Lower leg skin (tissue), 4 donors: ENCODE measurements around the gene ANO6. TPM values are rescaled to one million over a fixed set of nuclear protein-coding genes. Genes with fewer than 3 reads are reported as not detected.
"Not testable (repeated sequence)": the region's sequence is repeated elsewhere in the genome, so short reads cannot be mapped to it uniquely, and the experiment has no call there.

Experiments
- DNase-seq, 2 donors: peaks; one replicate each; pipeline ENCODE4 v3.0.0-alpha.2; 2019; ENCODE audit warnings: low spot score in 2 of 2
- H3K4me3 ChIP-seq: fragments of 200-600 bp; sonication (generic); 2 replicates; pipeline ENCODE4 v1.5.1; 2017; ENCODE audit warnings: mild to moderate bottlenecking, low read depth; ENCODE audit not compliant: poor library complexity, severe bottlenecking
- POLR2A ChIP-seq, 2 donors: fragments of 450-650 bp; IDR thresholded peaks; one replicate each; pipeline ENCODE4 v1.6.1; 2016 to 2017; ENCODE audit warnings: antibody characterized with exemption in 2 of 2, mild to moderate bottlenecking in 1 of 2, moderate library complexity in 1 of 2
- WGBS, 2 donors: methylation state at CpG; one replicate each; pipeline ENCODE4 v1.1.5; 2018; 5-methylcytosine and 5-hydroxymethylcytosine counted together
- intact Hi-C: fragments of 100-400 bp; cut with DNase I; formaldehyde crosslinking; loops from one replicate; pipeline ENCODE4 v1.15.0; 2023; ENCODE audit warnings: low total_unique reads
- total RNA-seq, 4 donors: library from RNA; depleted of rRNA; stranded (reverse); fragments of >200 nt; gene quantifications; one replicate each; pipeline ENCODE4 v1.1.0, GENCODE V29; 2016
- TF ChIP-seq, protein P1 (sequence below), 3 donors: fragments of 450-650 bp; IDR thresholded peaks; one replicate each; pipeline ENCODE4 v1.5.1; 2016; ENCODE audit warnings: antibody characterized with exemption in 3 of 3, mild to moderate bottlenecking in 3 of 3, moderate library complexity in 2 of 3

The ANO6 gene
- total RNA-seq, 4 donors from 2014 or later: 36.3 to 41.1 (median 38.9) TPM

DNA sequence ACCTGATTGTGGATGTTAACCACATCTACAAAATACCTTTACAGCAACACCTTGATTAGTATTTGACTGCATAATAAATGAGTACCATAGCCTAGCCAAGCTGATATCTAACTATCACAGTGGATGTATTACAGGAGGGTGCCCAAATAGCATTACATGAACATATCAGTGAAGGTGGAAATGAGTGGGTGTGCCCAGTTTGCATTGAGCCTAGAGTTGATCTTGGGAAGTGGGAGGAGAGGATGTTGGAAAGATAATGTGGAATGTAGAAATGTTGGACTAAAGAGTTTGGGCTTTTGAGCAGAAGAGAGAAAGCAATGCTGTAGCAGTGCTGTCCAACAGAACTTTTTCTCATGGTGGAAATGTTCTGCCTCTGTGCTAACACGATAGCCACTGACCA lies 98.9 kb downstream of the ANO6 start:
- intact Hi-C loops: no loop called here
- TF ChIP-seq, protein P1, sequence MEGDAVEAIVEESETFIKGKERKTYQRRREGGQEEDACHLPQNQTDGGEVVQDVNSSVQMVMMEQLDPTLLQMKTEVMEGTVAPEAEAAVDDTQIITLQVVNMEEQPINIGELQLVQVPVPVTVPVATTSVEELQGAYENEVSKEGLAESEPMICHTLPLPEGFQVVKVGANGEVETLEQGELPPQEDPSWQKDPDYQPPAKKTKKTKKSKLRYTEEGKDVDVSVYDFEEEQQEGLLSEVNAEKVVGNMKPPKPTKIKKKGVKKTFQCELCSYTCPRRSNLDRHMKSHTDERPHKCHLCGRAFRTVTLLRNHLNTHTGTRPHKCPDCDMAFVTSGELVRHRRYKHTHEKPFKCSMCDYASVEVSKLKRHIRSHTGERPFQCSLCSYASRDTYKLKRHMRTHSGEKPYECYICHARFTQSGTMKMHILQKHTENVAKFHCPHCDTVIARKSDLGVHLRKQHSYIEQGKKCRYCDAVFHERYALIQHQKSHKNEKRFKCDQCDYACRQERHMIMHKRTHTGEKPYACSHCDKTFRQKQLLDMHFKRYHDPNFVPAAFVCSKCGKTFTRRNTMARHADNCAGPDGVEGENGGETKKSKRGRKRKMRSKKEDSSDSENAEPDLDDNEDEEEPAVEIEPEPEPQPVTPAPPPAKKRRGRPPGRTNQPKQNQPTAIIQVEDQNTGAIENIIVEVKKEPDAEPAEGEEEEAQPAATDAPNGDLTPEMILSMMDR (IDR thresholded peaks at IDR 0.05): no peak
- no peak for TF ChIP-seq POLR2A (IDR thresholded peaks at IDR 0.05)
- 88 to 92% methylated on average over 1 of the region's 1 CpG for WGBS, 2 donors
- no peak overlapping the region for H3K4me3 ChIP-seq
- DNase-seq: no peak

DNA sequence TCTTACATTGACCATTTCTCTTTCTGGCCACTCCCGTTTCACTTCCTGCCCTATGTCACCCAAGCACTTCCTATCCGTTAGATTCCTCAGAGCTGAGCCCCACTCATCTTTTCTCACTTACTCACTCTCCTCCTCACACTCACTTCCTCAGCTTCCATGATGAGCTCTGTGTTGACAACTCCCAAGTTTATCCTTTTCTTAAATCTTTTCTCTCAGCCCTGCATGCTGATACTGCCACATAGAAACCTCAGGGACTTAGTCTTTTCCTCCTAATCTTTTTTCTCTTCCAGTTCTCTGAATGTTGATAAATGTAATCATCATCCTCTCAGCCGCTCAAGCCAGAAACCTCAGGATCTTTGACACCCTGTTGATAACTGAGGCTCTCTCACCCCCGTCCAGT lies 99.6 kb downstream of the ANO6 start:
- TF ChIP-seq, protein P1 (IDR thresholded peaks at IDR 0.05): no peak
- TF ChIP-seq POLR2A (IDR thresholded peaks at IDR 0.05): no peak
- DNase-seq: no peak
- 91 to 94% methylated on average over 4 of the region's 4 CpGs for WGBS, 2 donors
- H3K4me3 ChIP-seq: no peak overlapping the region
- intact Hi-C loops: no loop called here

DNA sequence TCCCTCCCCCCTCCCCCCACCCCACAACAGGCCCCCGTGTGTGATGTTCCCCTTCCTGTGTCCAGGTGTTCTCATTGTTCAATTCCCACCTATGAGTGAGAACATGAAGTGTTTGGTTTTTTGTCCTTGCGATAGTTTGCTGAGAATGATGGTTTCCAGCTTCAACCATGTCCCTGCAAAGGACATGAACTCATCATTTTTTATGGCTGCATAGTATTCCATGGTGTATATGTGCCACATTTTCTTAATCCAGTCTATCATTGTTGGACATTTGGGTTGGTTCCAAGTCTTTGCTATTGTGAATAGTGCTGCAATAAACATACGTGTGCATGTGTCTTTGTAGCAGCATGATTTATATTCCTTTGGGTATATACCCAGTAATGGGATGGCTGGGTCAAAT lies 101.4 kb downstream of the ANO6 start:
- DNase-seq, H3K4me3 ChIP-seq, intact Hi-C loops: not testable (repeated sequence)
- WGBS, 2 donors: 70 to 100% methylated on average over 2 of the region's 3 CpGs

DNA sequence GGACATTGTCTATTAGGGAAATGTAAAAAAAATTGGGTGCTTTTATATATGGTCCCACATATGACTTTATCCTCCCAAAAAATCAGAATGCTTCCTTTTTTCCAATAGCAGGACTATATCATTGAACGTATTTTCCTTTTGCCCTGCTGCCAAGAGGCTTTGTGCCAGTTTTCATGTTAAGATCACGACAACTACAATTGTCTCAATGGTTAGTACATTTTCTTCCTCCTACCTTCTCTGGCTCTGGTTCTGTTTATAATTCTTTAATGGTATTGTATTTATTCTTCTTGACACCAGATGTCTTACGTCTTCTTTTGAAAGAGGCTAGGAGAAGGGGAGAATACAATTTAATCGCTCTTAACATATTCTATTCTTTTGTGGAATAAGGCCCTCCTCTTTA lies 106.9 kb downstream of the ANO6 start:
- no peak for TF ChIP-seq POLR2A (IDR thresholded peaks at IDR 0.05)
- TF ChIP-seq, protein P1 (IDR thresholded peaks at IDR 0.05): no peak
- no peak overlapping the region for H3K4me3 ChIP-seq
- WGBS, 2 donors: 76 to 77% methylated on average over 4 of the region's 4 CpGs
- DNase-seq: no peak
- intact Hi-C loops: no loop called here

DNA sequence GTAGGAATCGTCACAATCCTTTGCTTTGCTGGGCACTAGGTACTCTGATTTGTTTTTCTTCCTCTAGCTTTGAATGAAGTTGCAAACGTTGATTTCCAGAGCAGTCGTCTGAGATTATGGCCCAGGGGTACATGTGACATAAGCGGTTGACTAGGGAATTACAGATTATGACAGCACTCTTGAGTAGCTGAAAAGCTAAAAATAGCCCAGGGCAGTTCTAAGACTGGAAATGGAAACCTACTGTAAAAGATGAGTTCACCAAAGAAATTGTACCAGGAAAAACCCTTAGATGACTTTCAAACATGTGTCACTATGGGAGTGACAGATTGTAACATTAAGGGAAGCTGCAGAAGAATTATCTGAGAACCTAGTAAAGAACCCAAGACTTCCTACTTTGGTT lies 108.5 kb downstream of the ANO6 start:
- TF ChIP-seq, protein P1 (IDR thresholded peaks at IDR 0.05): no peak
- TF ChIP-seq POLR2A (IDR thresholded peaks at IDR 0.05): no peak
- intact Hi-C loops: no loop called here
- H3K4me3 ChIP-seq: no peak overlapping the region
- 27 to 34% methylated on average over 4 of the region's 4 CpGs for WGBS, 2 donors
- no peak for DNase-seq

DNA sequence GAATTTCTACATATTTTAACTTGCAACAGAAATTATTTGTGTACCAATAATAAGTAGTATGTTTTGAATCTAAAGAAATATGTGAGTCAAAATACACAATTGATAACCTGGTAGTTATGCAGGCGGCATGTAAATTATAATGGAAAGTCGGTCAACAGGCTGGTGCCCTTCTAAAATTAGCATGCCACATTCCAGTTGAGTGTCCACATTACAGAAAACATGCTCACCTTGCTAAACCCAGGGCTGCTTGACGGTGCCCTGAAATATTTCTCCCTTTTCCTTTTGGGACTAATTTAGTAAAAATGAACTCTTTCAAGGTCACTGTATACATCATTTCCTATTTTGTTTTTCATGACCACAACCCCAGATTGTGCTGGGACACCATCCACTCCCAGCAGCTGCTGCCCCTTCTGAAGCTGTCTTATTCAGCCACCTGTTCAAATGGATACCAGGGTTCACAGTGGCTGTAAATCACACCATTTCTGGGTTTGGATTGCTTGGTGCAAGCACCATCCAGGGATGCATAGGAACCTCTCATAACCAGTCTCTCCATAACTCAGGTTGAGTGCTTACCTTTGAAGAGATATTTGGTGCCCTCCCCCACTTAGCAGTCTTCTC lies 110.6 kb downstream of the ANO6 start:
- DNase-seq: no peak
- no peak overlapping the region for H3K4me3 ChIP-seq
- TF ChIP-seq POLR2A (IDR thresholded peaks at IDR 0.05): no peak
- TF ChIP-seq, protein P1 (IDR thresholded peaks at IDR 0.05): no peak
- WGBS, 2 donors: 88 to 97% methylated on average over 3 of the region's 3 CpGs
- intact Hi-C loops: no loop called here
